Natural killer cell (primary cell): ENCODE measurements around the gene TTC27. TPM values are rescaled to one million over a fixed set of nuclear protein-coding genes. Genes with fewer than 3 reads are reported as not detected.

Source experiments
- ATAC-seq, 3 donors: fragments of 150-1000 bp in 2 of 3; fragments of 200-7000 bp in 1 of 3; cut with Tn5 transposase; 1 replicate in 1 of 3; 2 replicates in 2 of 3; pipeline ENCODE4 v1.10.0; 2021; ENCODE audit warnings: mild to moderate bottlenecking in 2 of 3, moderate library complexity in 2 of 3
- DNase-seq, 2 donors: peaks; one replicate each; pipeline versions ENCODE4 v3.0.0 to v3.0.0-alpha.2; 2013 to 2021; ENCODE audit warnings: mixed read lengths in 1 of 2
- H3K27ac ChIP-seq: one replicate; pipeline ENCODE4 v1.5.1; 2013; ENCODE audit warnings: mild to moderate bottlenecking, low read length
- H3K27me3 ChIP-seq: one replicate; pipeline ENCODE4 v1.6.1; 2013; ENCODE audit warnings: low read length; ENCODE audit not compliant: control insufficient read depth, insufficient read depth
- H3K36me3 ChIP-seq: one replicate; pipeline ENCODE4 v1.6.1; 2013; ENCODE audit warnings: low read length; ENCODE audit not compliant: control insufficient read depth, insufficient read depth
- H3K4me1 ChIP-seq: one replicate; pipeline ENCODE4 v1.6.1; 2013; ENCODE audit warnings: low read length; ENCODE audit not compliant: control insufficient read depth, insufficient read depth
- H3K4me3 ChIP-seq: one replicate; pipeline ENCODE4 v1.5.1; 2013; ENCODE audit warnings: low read length
- H3K9me3 ChIP-seq: one replicate; pipeline ENCODE4 v1.6.1; 2013; ENCODE audit warnings: low read length; ENCODE audit not compliant: control insufficient read depth, insufficient read depth
- H3K27ac Mint-ChIP-seq, 2 donors: one replicate each; pipeline ENCODE4 v1.8.0; 2022; ENCODE audit warnings: mild to moderate bottlenecking in 2 of 2, mixed read lengths in 2 of 2, moderate library complexity in 1 of 2
- H3K27me3 Mint-ChIP-seq, 2 donors: one replicate each; pipeline ENCODE4 v1.8.0; 2022; ENCODE audit warnings: low read depth in 2 of 2, mixed read lengths in 2 of 2
- H3K36me3 Mint-ChIP-seq: one replicate; pipeline ENCODE4 v1.8.0; 2022; ENCODE audit warnings: mixed read lengths
- H3K4me1 Mint-ChIP-seq, 2 donors: one replicate each; pipeline ENCODE4 v1.8.0; 2022; ENCODE audit warnings: mixed read lengths in 2 of 2
- H3K4me3 Mint-ChIP-seq: one replicate; pipeline ENCODE4 v1.8.0; 2022; ENCODE audit warnings: mild to moderate bottlenecking, moderate library complexity, mixed read lengths
- H3K9me3 Mint-ChIP-seq, 2 donors: one replicate each; pipeline ENCODE4 v1.8.0; 2022; ENCODE audit warnings: mixed read lengths in 2 of 2
- WGBS: methylation state at CpG from one replicate; pipeline ENCODE4 v1.1.7; 2013; ENCODE audit warnings: missing lambda C conversion rate; ENCODE audit not compliant: insufficient coverage; 5-methylcytosine and 5-hydroxymethylcytosine counted together
- intact Hi-C: fragments of 100-400 bp; cut with micrococcal nuclease; formaldehyde crosslinking; loops from one replicate; pipeline ENCODE4 v1.14.2; 2022
- total RNA-seq, 4 donors: library from RNA; stranded (reverse); fragments of 120-200 nt in 1 of 4; gene quantifications; one replicate each; pipeline versions ENCODE4 v1.2.3 to v1.2.4, GENCODE V29; 2013 to 2022
- TF ChIP-seq, protein P1 (sequence below): fragments of 200-600 bp; IDR thresholded peaks from one replicate; pipeline ENCODE4 v1.8.0; 2022; ENCODE audit warnings: antibody characterized with exemption

TTC27 gene
- total RNA-seq, 3 donors from 2014 or later (not counting 1 experiment from before 2014, with no cell fraction given), result 13.7 to 14.6 (median 14.1) TPM

DNA sequence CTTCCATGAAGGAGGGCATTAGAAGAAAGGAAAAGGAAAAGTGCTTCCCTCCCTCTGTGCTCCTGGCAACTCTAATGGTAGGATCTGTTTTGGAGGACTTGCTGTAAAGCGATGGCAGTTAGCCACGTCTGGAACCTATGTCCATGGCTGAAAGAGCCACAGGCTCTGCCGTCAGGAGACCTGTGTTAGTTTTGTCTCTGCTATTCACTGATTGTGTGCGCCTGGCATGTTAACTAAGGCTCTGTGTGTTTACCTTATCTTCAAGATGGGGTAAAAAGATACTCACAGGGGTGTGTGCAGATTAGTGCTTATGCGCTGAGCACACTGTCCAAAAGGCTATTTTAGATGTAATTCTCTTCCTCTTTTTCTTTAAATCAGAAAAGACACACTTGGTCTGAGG, 209.1 kb downstream of the TTC27 start:
- Histone ChIP-seq H3K9me3 (no peaks in the 10 kb centered on the region), H3K27me3 (no peaks in the 10 kb centered on the region), H3K27ac (no peak overlapping the region), H3K4me1 (no peaks in the 10 kb centered on the region), H3K36me3 (no peaks in the 10 kb centered on the region), H3K4me3 (no peak overlapping the region)
- TF ChIP-seq, protein P1, sequence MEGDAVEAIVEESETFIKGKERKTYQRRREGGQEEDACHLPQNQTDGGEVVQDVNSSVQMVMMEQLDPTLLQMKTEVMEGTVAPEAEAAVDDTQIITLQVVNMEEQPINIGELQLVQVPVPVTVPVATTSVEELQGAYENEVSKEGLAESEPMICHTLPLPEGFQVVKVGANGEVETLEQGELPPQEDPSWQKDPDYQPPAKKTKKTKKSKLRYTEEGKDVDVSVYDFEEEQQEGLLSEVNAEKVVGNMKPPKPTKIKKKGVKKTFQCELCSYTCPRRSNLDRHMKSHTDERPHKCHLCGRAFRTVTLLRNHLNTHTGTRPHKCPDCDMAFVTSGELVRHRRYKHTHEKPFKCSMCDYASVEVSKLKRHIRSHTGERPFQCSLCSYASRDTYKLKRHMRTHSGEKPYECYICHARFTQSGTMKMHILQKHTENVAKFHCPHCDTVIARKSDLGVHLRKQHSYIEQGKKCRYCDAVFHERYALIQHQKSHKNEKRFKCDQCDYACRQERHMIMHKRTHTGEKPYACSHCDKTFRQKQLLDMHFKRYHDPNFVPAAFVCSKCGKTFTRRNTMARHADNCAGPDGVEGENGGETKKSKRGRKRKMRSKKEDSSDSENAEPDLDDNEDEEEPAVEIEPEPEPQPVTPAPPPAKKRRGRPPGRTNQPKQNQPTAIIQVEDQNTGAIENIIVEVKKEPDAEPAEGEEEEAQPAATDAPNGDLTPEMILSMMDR, result no peak
- Mint-ChIP-seq H3K36me3 (no peaks in the 10 kb centered on the region), H3K4me3 (no peak overlapping the region), H3K9me3 (no peaks in the 10 kb centered on the region), H3K27me3 (peaks cover 0 to 3% of the 10 kb centered on the region in 2 donors), H3K4me1 (peaks cover 15 to 16% of the 10 kb centered on the region in 2 donors), H3K27ac (no peak overlapping the region)
- ATAC-seq (no peak), DNase-seq (no peak)
- intact Hi-C loops, result no loop called here
- WGBS, result 93% methylated on average over 4 of the region's 5 CpGs

DNA sequence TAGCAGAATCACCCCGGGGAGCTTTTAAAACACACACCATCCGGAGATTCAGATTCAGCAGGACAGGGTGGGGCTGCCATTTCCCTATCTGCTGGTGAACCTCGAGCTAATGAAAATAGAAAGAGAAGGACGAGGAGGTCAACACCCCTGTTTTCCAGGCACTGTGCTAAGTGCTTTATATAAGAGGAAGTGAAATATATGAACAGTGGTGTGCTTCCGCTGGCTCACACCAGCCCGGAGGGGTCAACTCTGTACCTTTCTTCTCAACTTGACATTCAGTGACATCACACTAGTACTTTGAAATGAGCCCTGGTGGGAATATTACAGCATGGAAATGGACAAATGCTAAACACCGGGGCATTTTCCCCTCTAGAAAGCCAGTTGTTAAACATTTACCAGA, 210.6 kb downstream of the TTC27 start:
- 73% methylated on average over 6 of the region's 7 CpGs for WGBS
- DNase-seq (no peak), ATAC-seq (no peak)
- H3K36me3 ChIP-seq, result no peaks in the 10 kb centered on the region
- no peak overlapping the region for H3K4me3 Mint-ChIP-seq
- intact Hi-C loops, result no loop called here
- H3K36me3 Mint-ChIP-seq, result no peaks in the 10 kb centered on the region
- peaks cover 3% of the 10 kb centered on the region in 2 donors for H3K27me3 Mint-ChIP-seq
- no peak overlapping the region for H3K27ac Mint-ChIP-seq
- no peaks in the 10 kb centered on the region for H3K9me3 ChIP-seq
- H3K27ac ChIP-seq, result no peak overlapping the region
- H3K27me3 ChIP-seq, result no peaks in the 10 kb centered on the region
- H3K4me3 ChIP-seq, result no peak overlapping the region
- no peaks in the 10 kb centered on the region for H3K9me3 Mint-ChIP-seq
- no peaks in the 10 kb centered on the region for H3K4me1 ChIP-seq
- peaks cover 15 to 16% of the 10 kb centered on the region in 2 donors for H3K4me1 Mint-ChIP-seq
- TF ChIP-seq, protein P1, result no peak

DNA sequence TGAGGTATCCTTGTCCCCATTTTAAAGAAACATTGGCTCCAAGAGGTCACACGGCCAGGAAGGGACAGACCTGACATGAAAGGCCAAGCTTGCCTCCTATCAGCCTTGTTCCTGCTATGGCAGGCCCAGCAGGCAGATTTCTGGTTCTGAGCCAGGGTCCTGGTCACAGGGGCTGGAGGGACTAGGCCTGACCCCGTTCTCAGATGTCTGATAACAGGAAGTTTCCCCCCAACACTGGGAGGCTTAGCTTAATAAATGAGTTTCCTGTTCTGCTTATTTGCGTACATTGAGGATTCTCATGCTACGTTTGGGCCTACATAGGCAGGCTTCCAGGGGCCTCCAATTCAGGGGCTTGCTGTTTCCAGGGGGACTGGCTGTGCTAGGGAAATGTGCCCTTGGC, 211.1 kb downstream of the TTC27 start:
- no peaks in the 10 kb centered on the region for H3K9me3 ChIP-seq
- H3K4me1 ChIP-seq, result no peaks in the 10 kb centered on the region
- no peak for DNase-seq
- H3K4me3 Mint-ChIP-seq, result no peak overlapping the region
- H3K27me3 ChIP-seq, result no peaks in the 10 kb centered on the region
- intact Hi-C loops, result no loop called here
- ATAC-seq, result no peak
- no peaks in the 10 kb centered on the region for H3K36me3 ChIP-seq
- no peak overlapping the region for H3K4me3 ChIP-seq
- TF ChIP-seq, protein P1, result no peak
- WGBS, result 59% methylated on average over 4 of the region's 4 CpGs
- no peaks in the 10 kb centered on the region for H3K36me3 Mint-ChIP-seq
- no peak overlapping the region for H3K27ac ChIP-seq
- peaks cover 3 to 5% of the 10 kb centered on the region in 2 donors for H3K27me3 Mint-ChIP-seq
- H3K9me3 Mint-ChIP-seq, result no peaks in the 10 kb centered on the region
- no peak overlapping the region for H3K27ac Mint-ChIP-seq
- H3K4me1 Mint-ChIP-seq, result peaks cover 15 to 16% of the 10 kb centered on the region in 2 donors
